Neural progenitor cell (in vitro differentiated cells): ENCODE measurements around the gene NHP2.

ENCODE experiments used
- EZH2 ChIP-seq: fragments of 200-600 bp; sonication (generic); IDR thresholded peaks from 2 replicates; pipeline ENCODE4 v1.6.1; 2017; ENCODE audit warnings: antibody characterized with exemption, mild to moderate bottlenecking, moderate library complexity
- EZH2phosphoT487 ChIP-seq: fragments of 200-600 bp; sonication (generic); IDR thresholded peaks from 2 replicates; pipeline ENCODE4 v1.6.1; 2017; ENCODE audit warnings: antibody characterized with exemption
- TF ChIP-seq, protein P1 (sequence below): fragments of 200-600 bp; sonication (generic); IDR thresholded peaks from 2 replicates; pipeline ENCODE4 v1.5.1; 2017; ENCODE audit warnings: antibody characterized with exemption, mild to moderate bottlenecking

DNA sequence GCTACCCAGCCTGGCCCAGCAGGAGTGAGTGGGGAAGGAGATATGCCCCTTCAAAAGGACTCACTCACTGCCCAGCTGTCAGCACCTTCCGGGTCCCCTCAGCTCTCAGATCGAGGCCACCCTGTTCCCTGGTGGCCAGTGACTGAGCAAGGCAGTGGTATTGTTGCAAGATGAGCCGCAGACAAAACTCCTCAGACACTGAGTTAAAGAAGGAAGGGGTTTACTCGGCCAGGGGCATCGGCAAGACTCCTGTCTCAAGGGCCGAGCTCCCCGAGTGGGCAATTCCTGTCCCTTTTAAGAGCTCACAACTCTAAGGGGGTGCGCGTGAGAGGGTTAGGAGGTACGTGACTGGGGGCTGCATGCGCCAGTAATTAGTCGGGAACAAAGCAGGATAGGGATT is 50.1 kb downstream of the NHP2 start:
- TF ChIP-seq EZH2 (no peak), EZH2phosphoT487 (no peak)
- TF ChIP-seq, protein P1, sequence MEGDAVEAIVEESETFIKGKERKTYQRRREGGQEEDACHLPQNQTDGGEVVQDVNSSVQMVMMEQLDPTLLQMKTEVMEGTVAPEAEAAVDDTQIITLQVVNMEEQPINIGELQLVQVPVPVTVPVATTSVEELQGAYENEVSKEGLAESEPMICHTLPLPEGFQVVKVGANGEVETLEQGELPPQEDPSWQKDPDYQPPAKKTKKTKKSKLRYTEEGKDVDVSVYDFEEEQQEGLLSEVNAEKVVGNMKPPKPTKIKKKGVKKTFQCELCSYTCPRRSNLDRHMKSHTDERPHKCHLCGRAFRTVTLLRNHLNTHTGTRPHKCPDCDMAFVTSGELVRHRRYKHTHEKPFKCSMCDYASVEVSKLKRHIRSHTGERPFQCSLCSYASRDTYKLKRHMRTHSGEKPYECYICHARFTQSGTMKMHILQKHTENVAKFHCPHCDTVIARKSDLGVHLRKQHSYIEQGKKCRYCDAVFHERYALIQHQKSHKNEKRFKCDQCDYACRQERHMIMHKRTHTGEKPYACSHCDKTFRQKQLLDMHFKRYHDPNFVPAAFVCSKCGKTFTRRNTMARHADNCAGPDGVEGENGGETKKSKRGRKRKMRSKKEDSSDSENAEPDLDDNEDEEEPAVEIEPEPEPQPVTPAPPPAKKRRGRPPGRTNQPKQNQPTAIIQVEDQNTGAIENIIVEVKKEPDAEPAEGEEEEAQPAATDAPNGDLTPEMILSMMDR = no peak
